Right lobe of liver (tissue), 4 donors: ENCODE measurements around the gene RHOC.

Experiments
- CTCF ChIP-seq, 4 donors: fragments of 200-600 bp in 3 of 4; fragments of 450-650 bp in 1 of 4; IDR thresholded peaks; one replicate each; pipeline versions ENCODE4 v1.5.1 to v1.8.0; 2016 to 2022; ENCODE audit warnings: antibody characterized with exemption in 4 of 4, mild to moderate bottlenecking in 2 of 4
- POLR2A ChIP-seq: fragments of 450-650 bp; IDR thresholded peaks from one replicate; pipeline ENCODE4 v1.6.1; 2017; ENCODE audit warnings: antibody characterized with exemption, mild to moderate bottlenecking
- donor health status: DM: no; HTN: no; CAD: no.
- donor health status: DM: no; HTN: no; CAD: no.
- donor health status: DM: no; HTN: yes; CAD: no.

DNA sequence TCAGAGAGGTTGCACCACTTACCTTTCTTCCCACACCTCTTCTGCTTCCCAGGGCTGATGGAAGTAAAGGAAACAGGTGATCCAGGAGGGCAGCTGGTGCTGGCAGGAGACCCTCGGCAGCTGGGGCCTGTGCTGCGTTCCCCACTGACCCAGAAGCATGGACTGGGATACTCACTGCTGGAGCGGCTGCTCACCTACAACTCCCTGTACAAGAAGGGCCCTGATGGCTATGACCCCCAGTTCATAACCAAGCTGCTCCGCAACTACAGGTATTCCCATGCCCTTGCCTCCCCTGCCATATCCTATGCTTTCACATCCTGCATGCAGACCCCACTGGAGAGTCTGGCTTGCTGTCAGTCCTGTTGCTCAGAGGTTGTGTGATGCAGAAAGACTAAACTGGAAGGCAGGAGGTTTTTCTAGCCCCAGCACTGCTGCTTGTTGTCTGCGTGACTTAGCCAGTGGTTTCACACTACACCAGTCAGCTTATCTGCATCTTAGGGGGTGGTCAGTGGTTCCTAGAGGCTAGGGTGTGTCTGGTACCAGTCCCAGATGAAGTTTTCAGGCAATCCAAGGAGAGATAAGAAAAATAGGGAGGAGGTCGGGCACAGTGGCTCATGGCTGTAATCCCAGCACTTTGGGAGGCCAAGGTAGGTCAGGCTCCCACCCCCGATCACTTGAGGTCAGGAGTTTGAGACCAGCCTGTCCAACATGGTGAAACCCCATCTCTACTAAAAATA is 10.2 kb downstream of the RHOC start:
- TF ChIP-seq POLR2A = no peak
- no peak for TF ChIP-seq CTCF (IDR thresholded peaks at IDR 0.05)
